ENCODE measurements around the gene ZNF790. TPM values are rescaled to one million over a fixed set of nuclear protein-coding genes. Genes with fewer than 3 reads are reported as not detected.
A peak's percentile ranks its signal among the peaks of the same experiment; 100 is the strongest.

Gene ZNF790
- total and polyA plus RNA-seq, 2 of the 13 experiments (the other 11 are each of a cell fraction or from before 2014, with no cell fraction given), result 1.3 to 5.3 TPM

DNA sequence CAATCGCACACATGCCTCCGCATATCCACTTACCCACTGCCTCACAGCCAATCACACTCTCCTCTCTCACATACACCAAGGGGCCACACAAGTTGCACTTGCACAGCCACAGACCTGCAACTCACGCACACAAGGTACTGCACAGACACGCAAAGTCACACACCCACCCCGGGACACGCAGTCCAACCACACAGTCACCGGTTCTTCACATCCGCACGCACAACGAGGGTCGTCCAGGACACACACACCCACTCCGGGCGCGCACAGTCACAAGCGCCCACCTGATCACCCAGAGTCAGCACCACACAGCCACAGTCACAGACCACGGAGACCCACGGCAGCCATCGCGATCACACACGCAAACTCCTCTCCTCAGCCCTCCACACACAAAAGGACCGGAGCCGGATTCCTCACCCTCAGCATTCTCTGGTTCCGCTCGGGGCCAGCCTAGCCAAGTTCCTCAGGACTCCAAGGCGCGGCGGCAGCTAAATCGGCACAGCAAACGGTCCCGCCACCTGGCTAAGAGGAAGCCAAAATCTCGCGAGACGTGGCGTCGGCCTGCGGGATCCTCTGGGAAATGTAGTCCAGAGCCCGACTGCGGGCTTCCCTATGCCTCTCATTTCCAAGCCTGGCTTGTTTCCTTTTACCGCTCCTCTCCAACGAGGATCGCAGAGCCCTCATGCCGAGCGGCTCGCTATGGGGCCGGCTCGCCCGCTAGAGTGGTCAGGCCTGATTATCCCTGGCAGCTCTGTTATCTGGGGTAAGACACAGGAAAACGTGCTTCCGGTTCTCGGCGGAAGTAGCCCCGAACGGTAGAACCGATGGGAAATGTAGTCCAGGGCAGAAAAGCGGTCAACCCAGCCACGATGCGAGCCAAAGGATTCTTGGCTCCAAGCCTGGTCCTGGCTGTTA, 65.6 kb downstream of the ZNF790 start, which contains the start of gene ZNF850 (continued):
- TF ChIP-seq, protein P1, sequence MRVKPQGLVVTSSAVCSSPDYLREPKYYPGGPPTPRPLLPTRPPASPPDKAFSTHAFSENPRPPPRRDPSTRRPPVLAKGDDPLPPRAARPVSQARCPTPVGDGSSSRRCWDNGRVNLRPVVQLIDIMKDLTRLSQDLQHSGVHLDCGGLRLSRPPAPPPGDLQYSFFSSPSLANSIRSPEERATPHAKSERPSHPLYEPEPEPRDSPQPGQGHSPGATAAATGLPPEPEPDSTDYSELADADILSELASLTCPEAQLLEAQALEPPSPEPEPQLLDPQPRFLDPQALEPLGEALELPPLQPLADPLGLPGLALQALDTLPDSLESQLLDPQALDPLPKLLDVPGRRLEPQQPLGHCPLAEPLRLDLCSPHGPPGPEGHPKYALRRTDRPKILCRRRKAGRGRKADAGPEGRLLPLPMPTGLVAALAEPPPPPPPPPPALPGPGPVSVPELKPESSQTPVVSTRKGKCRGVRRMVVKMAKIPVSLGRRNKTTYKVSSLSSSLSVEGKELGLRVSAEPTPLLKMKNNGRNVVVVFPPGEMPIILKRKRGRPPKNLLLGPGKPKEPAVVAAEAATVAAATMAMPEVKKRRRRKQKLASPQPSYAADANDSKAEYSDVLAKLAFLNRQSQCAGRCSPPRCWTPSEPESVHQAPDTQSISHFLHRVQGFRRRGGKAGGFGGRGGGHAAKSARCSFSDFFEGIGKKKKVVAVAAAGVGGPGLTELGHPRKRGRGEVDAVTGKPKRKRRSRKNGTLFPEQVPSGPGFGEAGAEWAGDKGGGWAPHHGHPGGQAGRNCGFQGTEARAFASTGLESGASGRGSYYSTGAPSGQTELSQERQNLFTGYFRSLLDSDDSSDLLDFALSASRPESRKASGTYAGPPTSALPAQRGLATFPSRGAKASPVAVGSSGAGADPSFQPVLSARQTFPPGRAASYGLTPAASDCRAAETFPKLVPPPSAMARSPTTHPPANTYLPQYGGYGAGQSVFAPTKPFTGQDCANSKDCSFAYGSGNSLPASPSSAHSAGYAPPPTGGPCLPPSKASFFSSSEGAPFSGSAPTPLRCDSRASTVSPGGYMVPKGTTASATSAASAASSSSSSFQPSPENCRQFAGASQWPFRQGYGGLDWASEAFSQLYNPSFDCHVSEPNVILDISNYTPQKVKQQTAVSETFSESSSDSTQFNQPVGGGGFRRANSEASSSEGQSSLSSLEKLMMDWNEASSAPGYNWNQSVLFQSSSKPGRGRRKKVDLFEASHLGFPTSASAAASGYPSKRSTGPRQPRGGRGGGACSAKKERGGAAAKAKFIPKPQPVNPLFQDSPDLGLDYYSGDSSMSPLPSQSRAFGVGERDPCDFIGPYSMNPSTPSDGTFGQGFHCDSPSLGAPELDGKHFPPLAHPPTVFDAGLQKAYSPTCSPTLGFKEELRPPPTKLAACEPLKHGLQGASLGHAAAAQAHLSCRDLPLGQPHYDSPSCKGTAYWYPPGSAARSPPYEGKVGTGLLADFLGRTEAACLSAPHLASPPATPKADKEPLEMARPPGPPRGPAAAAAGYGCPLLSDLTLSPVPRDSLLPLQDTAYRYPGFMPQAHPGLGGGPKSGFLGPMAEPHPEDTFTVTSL (CRISPR knock-in tag; IDR thresholded peaks at IDR 0.05; ENCODE audit: borderline replicate concordance), result no peak
- no peak for TF ChIP-seq JDP2 (CRISPR knock-in tag; IDR thresholded peaks at IDR 0.05; ENCODE audit: borderline replicate concordance)
- no peak for TF ChIP-seq SP1 (IDR thresholded peaks at IDR 0.05)
- TF ChIP-seq SP1 (CRISPR knock-in tag; IDR thresholded peaks at IDR 0.05), result peak; percentile 50; the same call in 1 of the 2 replicates
- no peak for TF ChIP-seq RXRA (CRISPR knock-in tag; IDR thresholded peaks at IDR 0.05)
- TF ChIP-seq ZNF441 (CRISPR knock-in tag; IDR thresholded peaks at IDR 0.05; ENCODE audit: borderline replicate concordance), result no peak
- no peak for TF ChIP-seq ARHGAP35 (CRISPR knock-in tag; IDR thresholded peaks at IDR 0.05; ENCODE audit: borderline replicate concordance)
- TF ChIP-seq, protein P2, sequence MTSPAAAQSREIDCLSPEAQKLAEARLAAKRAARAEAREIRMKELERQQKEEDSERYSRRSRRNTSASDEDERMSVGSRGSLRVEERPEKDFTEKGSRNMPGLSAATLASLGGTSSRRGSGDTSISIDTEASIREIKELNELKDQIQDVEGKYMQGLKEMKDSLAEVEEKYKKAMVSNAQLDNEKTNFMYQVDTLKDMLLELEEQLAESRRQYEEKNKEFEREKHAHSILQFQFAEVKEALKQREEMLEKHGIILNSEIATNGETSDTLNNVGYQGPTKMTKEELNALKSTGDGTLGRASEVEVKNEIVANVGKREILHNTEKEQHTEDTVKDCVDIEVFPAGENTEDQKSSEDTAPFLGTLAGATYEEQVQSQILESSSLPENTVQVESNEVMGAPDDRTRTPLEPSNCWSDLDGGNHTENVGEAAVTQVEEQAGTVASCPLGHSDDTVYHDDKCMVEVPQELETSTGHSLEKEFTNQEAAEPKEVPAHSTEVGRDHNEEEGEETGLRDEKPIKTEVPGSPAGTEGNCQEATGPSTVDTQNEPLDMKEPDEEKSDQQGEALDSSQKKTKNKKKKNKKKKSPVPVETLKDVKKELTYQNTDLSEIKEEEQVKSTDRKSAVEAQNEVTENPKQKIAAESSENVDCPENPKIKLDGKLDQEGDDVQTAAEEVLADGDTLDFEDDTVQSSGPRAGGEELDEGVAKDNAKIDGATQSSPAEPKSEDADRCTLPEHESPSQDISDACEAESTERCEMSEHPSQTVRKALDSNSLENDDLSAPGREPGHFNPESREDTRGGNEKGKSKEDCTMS (CRISPR knock-in tag; conservative IDR thresholded peaks at IDR 0.05), result no peak
- TF ChIP-seq HOXA7 (CRISPR knock-in tag; IDR thresholded peaks at IDR 0.05), result no peak
- TF ChIP-seq SP2 (CRISPR knock-in tag; IDR thresholded peaks at IDR 0.05), result peak; percentile 45; the same call in 1 of the 2 replicates
- TF ChIP-seq NFYC (CRISPR knock-in tag; IDR thresholded peaks at IDR 0.05), result no peak; the same call in none of the 2 replicates
- TF ChIP-seq, protein P3, sequence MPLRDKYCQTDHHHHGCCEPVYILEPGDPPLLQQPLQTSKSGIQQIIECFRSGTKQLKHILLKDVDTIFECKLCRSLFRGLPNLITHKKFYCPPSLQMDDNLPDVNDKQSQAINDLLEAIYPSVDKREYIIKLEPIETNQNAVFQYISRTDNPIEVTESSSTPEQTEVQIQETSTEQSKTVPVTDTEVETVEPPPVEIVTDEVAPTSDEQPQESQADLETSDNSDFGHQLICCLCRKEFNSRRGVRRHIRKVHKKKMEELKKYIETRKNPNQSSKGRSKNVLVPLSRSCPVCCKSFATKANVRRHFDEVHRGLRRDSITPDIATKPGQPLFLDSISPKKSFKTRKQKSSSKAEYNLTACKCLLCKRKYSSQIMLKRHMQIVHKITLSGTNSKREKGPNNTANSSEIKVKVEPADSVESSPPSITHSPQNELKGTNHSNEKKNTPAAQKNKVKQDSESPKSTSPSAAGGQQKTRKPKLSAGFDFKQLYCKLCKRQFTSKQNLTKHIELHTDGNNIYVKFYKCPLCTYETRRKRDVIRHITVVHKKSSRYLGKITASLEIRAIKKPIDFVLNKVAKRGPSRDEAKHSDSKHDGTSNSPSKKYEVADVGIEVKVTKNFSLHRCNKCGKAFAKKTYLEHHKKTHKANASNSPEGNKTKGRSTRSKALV (CRISPR knock-in tag; IDR thresholded peaks at IDR 0.05), result no peak
- no peak for TF ChIP-seq RBM22 (optimal IDR thresholded peaks at IDR 0.05; ENCODE audit: low read length)
- TF ChIP-seq ZFAT (CRISPR knock-in tag; conservative IDR thresholded peaks at IDR 0.05), result no peak
- TF ChIP-seq, protein P4, sequence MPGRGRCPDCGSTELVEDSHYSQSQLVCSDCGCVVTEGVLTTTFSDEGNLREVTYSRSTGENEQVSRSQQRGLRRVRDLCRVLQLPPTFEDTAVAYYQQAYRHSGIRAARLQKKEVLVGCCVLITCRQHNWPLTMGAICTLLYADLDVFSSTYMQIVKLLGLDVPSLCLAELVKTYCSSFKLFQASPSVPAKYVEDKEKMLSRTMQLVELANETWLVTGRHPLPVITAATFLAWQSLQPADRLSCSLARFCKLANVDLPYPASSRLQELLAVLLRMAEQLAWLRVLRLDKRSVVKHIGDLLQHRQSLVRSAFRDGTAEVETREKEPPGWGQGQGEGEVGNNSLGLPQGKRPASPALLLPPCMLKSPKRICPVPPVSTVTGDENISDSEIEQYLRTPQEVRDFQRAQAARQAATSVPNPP (CRISPR knock-in tag; IDR thresholded peaks at IDR 0.05), result no peak
- no peak for TF ChIP-seq SMYD3 (CRISPR knock-in tag; IDR thresholded peaks at IDR 0.05)
- peak; percentile 56; the same call in 1 of the 2 replicates for TF ChIP-seq ZNF224 (CRISPR knock-in tag; IDR thresholded peaks at IDR 0.05)
- TF ChIP-seq KLF12 (CRISPR knock-in tag; IDR thresholded peaks at IDR 0.05; ENCODE audit: borderline replicate concordance), result no peak
